Testis (tissue), 2 donors: ENCODE measurements around the gene B3GNT3.

Experiments used
- POLR2A ChIP-seq: fragments of 450-650 bp; IDR thresholded peaks from one replicate; pipeline ENCODE4 v1.6.1; 2017; ENCODE audit warnings: antibody characterized with exemption, mild to moderate bottlenecking, moderate library complexity
- TF ChIP-seq, protein P1 (sequence below), 3 experiments: fragments of 450-650 bp in 2 of 3; fragments of 200-600 bp in 1 of 3; sonication (generic) in 1 of 3; IDR thresholded peaks; one replicate each; pipeline ENCODE4 v1.5.1; 2016 to 2019; ENCODE audit warnings: antibody characterized with exemption in 3 of 3, mild to moderate bottlenecking in 2 of 3, moderate library complexity in 1 of 3

DNA sequence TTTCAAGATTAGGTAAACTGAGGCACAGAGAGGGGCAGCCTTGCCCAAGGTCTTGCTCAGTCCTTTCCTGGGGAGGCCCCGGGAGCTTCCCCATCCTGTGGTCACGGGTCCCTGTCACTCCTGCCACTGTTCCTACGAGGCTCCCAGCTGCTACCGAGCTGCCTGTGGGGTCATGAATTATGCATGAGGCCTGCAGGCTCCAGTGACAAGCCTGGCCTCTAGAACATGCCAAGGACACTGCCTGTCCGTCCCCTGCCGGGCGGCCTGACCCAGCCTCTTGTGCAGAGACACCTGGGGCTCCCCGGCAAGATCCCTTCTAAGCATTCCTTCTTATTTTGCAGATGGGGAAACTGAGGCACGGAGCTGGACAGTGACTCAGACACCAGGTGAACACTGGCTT, 41.0 kb upstream of the B3GNT3 start:
- TF ChIP-seq, protein P1, sequence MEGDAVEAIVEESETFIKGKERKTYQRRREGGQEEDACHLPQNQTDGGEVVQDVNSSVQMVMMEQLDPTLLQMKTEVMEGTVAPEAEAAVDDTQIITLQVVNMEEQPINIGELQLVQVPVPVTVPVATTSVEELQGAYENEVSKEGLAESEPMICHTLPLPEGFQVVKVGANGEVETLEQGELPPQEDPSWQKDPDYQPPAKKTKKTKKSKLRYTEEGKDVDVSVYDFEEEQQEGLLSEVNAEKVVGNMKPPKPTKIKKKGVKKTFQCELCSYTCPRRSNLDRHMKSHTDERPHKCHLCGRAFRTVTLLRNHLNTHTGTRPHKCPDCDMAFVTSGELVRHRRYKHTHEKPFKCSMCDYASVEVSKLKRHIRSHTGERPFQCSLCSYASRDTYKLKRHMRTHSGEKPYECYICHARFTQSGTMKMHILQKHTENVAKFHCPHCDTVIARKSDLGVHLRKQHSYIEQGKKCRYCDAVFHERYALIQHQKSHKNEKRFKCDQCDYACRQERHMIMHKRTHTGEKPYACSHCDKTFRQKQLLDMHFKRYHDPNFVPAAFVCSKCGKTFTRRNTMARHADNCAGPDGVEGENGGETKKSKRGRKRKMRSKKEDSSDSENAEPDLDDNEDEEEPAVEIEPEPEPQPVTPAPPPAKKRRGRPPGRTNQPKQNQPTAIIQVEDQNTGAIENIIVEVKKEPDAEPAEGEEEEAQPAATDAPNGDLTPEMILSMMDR (IDR thresholded peaks at IDR 0.05): no peak
- no peak for TF ChIP-seq POLR2A
